Stimulated activated CD4-positive, alpha-beta T cell treated with anti-CD3 and anti-CD28 coated beads, TNF-alpha, amount 100 ng/mL, for 48 hours (primary cell): ENCODE results near the gene CNN3.

Experiments used
- DNase-seq, 3 donors: peaks; one replicate each; pipeline ENCODE4 v3.0.0-alpha.2; 2020; ENCODE audit warnings: low read depth in 3 of 3

CNN3 gene

GRCh38 chr1:94856004-94856403, 70.9 kb downstream of the CNN3 start:
- no peak for DNase-seq

GRCh38 chr1:94855307-94855700, 71.6 kb downstream of the CNN3 start:
- no peak for DNase-seq

GRCh38 chr1:94854458-94855306, 72.2 kb downstream of the CNN3 start:
- DNase-seq: peak; percentile 51 to 77 (median 71)

- DNase-seq: no peak
Measured at GRCh38 chr1:94852788-94853187, 74.1 kb downstream of the CNN3 start.

GRCh38 chr1:94851571-94851970, 75.3 kb downstream of the CNN3 start:
- no peak for DNase-seq
